Measurements from ENCODE around the gene SCGB1C1. TPM values are rescaled to one million over a fixed set of nuclear protein-coding genes. Genes with fewer than 3 reads are reported as not detected.
A peak's percentile ranks its signal among the peaks of the same experiment; 100 is the strongest.
"Not testable (repeated sequence)": the region's sequence is repeated elsewhere in the genome, so short reads cannot be mapped to it uniquely, and the experiment has no call there.

SCGB1C1 gene
- total and polyA plus RNA-seq, 4 donors: not detected

GRCh38 chr11:227824-228379 lies 35.0 kb downstream of the SCGB1C1 start:
- no peak for DNase-seq (ENCODE audit: low read depth in 4 of 6, low spot score in 6 of 6)
- Histone ChIP-seq H3K27me3 (ENCODE audit: control insufficient read depth, insufficient read depth, low read length) (no peaks in the 10 kb centered on the region), H3K27ac (ENCODE audit: low read depth, low read length) (no peak overlapping the region), H3K36me3 (ENCODE audit: control insufficient read depth, insufficient read depth, low read length) (peaks cover 34% of the 10 kb centered on the region), H3K4me1 (ENCODE audit: control insufficient read depth, insufficient read depth, low read length) (no peaks in the 10 kb centered on the region), H3K9me3 (ENCODE audit: control insufficient read depth, insufficient read depth, low read length) (no peaks in the 10 kb centered on the region), H3K4me3 (ENCODE audit: low read depth, low read length) (no peak overlapping the region)
- 92% methylated on average over 3 of the region's 6 CpGs for WGBS (ENCODE audit: insufficient coverage)

DNA sequence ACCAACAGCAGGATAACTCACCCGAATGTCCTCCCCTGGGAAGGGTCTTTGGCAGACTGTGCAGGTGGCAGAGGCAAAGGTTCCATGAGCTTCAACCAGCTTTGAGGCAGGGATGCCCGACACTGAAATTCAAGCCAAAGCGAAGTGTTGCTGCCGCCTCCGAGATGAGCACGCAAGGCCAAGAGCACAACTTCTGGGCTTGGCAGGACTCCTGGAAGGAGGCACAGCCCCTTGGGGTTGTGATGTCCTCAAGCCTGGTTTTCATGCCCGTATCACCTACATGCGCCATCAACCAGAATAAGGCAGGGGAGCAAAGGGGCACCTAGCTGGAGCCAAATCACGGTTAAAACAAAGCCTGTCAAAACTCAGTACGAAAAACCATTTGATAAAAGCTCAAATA lies 37.6 kb downstream of the SCGB1C1 start:
- Histone ChIP-seq H3K4me1 (ENCODE audit: control insufficient read depth, insufficient read depth, low read length) (peaks cover 7% of the 10 kb centered on the region), H3K27me3 (ENCODE audit: control insufficient read depth, insufficient read depth, low read length) (no peaks in the 10 kb centered on the region), H3K4me3 (ENCODE audit: low read depth, low read length) (no peak overlapping the region), H3K9me3 (ENCODE audit: control insufficient read depth, insufficient read depth, low read length) (no peaks in the 10 kb centered on the region), H3K27ac (ENCODE audit: low read depth, low read length) (no peak overlapping the region), H3K36me3 (ENCODE audit: control insufficient read depth, insufficient read depth, low read length) (peaks cover 28% of the 10 kb centered on the region)
- DNase-seq (ENCODE audit: low read depth in 4 of 6, low spot score in 6 of 6): no peak
- WGBS (ENCODE audit: insufficient coverage): 93% methylated on average over 10 of the region's 10 CpGs

- Histone ChIP-seq H3K4me3 (ENCODE audit: low read depth, low read length) (no peak overlapping the region), H3K27me3 (ENCODE audit: control insufficient read depth, insufficient read depth, low read length) (no peaks in the 10 kb centered on the region), H3K27ac (ENCODE audit: low read depth, low read length) (no peak overlapping the region), H3K9me3 (ENCODE audit: control insufficient read depth, insufficient read depth, low read length) (no peaks in the 10 kb centered on the region), H3K36me3 (ENCODE audit: control insufficient read depth, insufficient read depth, low read length) (peaks cover 28% of the 10 kb centered on the region), H3K4me1 (ENCODE audit: control insufficient read depth, insufficient read depth, low read length) (peaks cover 9% of the 10 kb centered on the region)
- DNase-seq (ENCODE audit: low read depth in 4 of 6, low spot score in 6 of 6): no peak
- WGBS (ENCODE audit: insufficient coverage): 94% methylated on average over 20 of the region's 20 CpGs
These were observed 40.1 kb downstream of the SCGB1C1 start for GRCh38 chr11:232783-233565.

GRCh38 chr11:235180-235579 lies 42.3 kb downstream of the SCGB1C1 start:
- H3K4me1 ChIP-seq (ENCODE audit: control insufficient read depth, insufficient read depth, low read length): peaks cover 9% of the 10 kb centered on the region
- WGBS (ENCODE audit: insufficient coverage): 73% methylated on average over 7 of the region's 8 CpGs
- H3K36me3 ChIP-seq (ENCODE audit: control insufficient read depth, insufficient read depth, low read length): peaks cover 19% of the 10 kb centered on the region
- peak overlapping the region; percentile 73 for H3K4me3 ChIP-seq (ENCODE audit: low read depth, low read length)
- H3K27ac ChIP-seq (ENCODE audit: low read depth, low read length): peak overlapping the region; percentile 84
- no peak for DNase-seq (ENCODE audit: low read depth in 4 of 6, low spot score in 6 of 6)
- H3K9me3 ChIP-seq (ENCODE audit: control insufficient read depth, insufficient read depth, low read length): no peaks in the 10 kb centered on the region
- H3K27me3 ChIP-seq (ENCODE audit: control insufficient read depth, insufficient read depth, low read length): no peaks in the 10 kb centered on the region

- Histone ChIP-seq H3K9me3 (ENCODE audit: control insufficient read depth, insufficient read depth, low read length) (no peaks in the 10 kb centered on the region), H3K27ac (ENCODE audit: low read depth, low read length) (peak overlapping the region; percentile 84), H3K27me3 (ENCODE audit: control insufficient read depth, insufficient read depth, low read length) (no peaks in the 10 kb centered on the region), H3K36me3 (ENCODE audit: control insufficient read depth, insufficient read depth, low read length) (peaks cover 15% of the 10 kb centered on the region), H3K4me1 (ENCODE audit: control insufficient read depth, insufficient read depth, low read length) (peaks cover 9% of the 10 kb centered on the region), H3K4me3 (ENCODE audit: low read depth, low read length) (peak overlapping the region; percentile 73)
- 1% methylated on average over 10 of the region's 13 CpGs for WGBS (ENCODE audit: insufficient coverage)
- DNase-seq (ENCODE audit: low read depth in 4 of 6, low spot score in 6 of 6): peak in 2 of 6 donors; percentile 0 to 28
These were observed 42.7 kb downstream of the SCGB1C1 start for GRCh38 chr11:235609-235996.

GRCh38 chr11:235997-236773 lies 43.3 kb downstream of the SCGB1C1 start, which contains the start of gene SIRT3:
Gene SIRT3 (minus strand): TSS chr11:236342. CDS start chr11:236328, 14 bp downstream.
- Histone ChIP-seq H3K4me1 (ENCODE audit: control insufficient read depth, insufficient read depth, low read length) (peaks cover 9% of the 10 kb centered on the region), H3K9me3 (ENCODE audit: control insufficient read depth, insufficient read depth, low read length) (no peaks in the 10 kb centered on the region), H3K4me3 (ENCODE audit: low read depth, low read length) (peak within 1 kb of the TSS; percentile 89), H3K36me3 (ENCODE audit: control insufficient read depth, insufficient read depth, low read length) (peaks cover 20% of the 10 kb centered on the region), H3K27ac (ENCODE audit: low read depth, low read length) (peak within 1 kb of the TSS; percentile 97), H3K27me3 (ENCODE audit: control insufficient read depth, insufficient read depth, low read length) (no peaks in the 10 kb centered on the region)
- DNase-seq (ENCODE audit: low read depth in 4 of 6, low spot score in 6 of 6): peak; percentile 71 to 96 (median 82)
- 0% methylated on average over 52 of the region's 70 CpGs for WGBS (ENCODE audit: insufficient coverage)

DNA sequence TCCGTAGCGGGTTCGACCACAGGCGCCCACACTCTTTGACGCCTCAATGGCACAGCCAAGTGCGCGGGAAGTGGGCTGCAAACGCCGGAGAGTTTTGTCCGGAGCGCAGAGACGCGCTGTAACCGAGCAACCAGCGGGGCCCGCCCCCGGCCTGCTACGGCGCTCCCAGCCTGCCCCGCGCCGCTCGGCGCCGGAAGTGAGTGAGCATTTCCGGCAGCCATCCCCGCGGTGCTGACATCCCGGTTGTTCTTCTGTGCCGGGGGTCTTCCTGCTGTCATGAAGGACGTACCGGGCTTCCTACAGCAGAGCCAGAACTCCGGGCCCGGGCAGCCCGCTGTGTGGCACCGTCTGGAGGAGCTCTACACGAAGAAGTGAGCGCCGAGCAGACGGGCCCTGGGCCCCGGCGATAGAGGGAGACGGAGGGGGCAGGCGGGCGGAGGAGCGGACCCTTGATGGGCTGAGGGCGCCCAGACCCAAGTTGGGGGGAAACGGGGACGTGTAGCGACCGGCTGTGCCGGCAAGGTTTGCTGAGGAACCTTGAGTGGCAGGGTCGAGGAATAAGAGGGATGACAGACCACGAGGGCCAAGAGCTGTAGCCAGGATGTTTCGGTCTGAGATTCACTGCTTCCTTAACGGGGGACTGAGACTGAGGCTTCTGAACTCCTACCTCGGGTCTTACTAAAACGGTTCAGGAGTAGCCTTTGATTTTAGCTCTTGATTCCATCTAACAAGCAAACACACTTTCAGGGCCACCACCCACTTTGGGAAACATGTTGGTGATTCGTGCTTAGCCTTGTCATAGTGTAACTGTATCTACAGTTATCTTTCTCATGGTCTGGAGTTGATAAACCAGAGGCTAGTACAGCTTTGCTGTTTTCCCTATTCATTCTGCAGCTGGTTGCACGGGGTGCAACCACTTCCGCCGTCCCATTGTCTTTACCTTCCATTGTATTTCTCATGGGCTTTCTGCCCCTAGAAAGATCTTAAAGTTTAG lies 44.2 kb downstream of the SCGB1C1 start, which contains the start of gene PSMD13:
TSS of gene PSMD13 (plus strand) at position 203 of the 994 bp plus-strand sequence. CDS start at position 277, 74 bp downstream.
- Histone ChIP-seq H3K4me3 (ENCODE audit: low read depth, low read length) (peak within 1 kb of the TSS; percentile 89), H3K36me3 (ENCODE audit: control insufficient read depth, insufficient read depth, low read length) (peaks cover 22% of the 10 kb centered on the region), H3K27ac (ENCODE audit: low read depth, low read length) (peak within 1 kb of the TSS; percentile 97), H3K27me3 (ENCODE audit: control insufficient read depth, insufficient read depth, low read length) (no peaks in the 10 kb centered on the region), H3K9me3 (ENCODE audit: control insufficient read depth, insufficient read depth, low read length) (no peaks in the 10 kb centered on the region), H3K4me1 (ENCODE audit: control insufficient read depth, insufficient read depth, low read length) (peaks cover 9% of the 10 kb centered on the region)
- peak in 5 of 6 donors; percentile 4 to 95 (median 81) for DNase-seq (ENCODE audit: low read depth in 4 of 6, low spot score in 6 of 6)
- under 1% methylated on average over 56 of the region's 62 CpGs for WGBS (ENCODE audit: insufficient coverage)

GRCh38 chr11:238346-238745 lies 45.5 kb downstream of the SCGB1C1 start:
- not testable (repeated sequence) for H3K27ac ChIP-seq (ENCODE audit: low read depth, low read length); H3K4me1 ChIP-seq (ENCODE audit: control insufficient read depth, insufficient read depth, low read length); H3K4me3 ChIP-seq (ENCODE audit: low read depth, low read length); H3K27me3 ChIP-seq (ENCODE audit: control insufficient read depth, insufficient read depth, low read length); DNase-seq (ENCODE audit: low read depth in 4 of 6, low spot score in 6 of 6); H3K9me3 ChIP-seq (ENCODE audit: control insufficient read depth, insufficient read depth, low read length)
- H3K36me3 ChIP-seq (ENCODE audit: control insufficient read depth, insufficient read depth, low read length): peaks cover 12% of the 10 kb centered on the region
- WGBS (ENCODE audit: insufficient coverage): 96% methylated on average over 4 of the region's 7 CpGs

DNA sequence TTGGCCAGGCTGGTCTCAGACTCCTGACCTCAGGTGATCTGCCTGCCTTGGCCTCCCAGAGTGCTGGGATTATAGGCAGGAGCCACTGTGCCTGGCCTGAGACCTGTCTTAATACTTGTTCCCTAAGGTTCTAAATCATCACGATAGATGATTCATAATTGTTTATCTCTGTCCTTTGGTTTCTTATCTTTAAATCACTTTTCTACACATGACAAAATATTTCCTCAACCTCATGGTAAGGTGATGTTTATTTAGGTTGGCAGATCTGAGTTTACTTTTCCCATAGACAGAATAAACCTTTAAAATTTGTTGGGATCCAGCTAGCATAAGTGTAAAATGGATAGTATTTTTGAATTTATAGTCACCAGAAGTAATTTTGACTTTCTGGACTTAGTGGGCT lies 47.4 kb downstream of the SCGB1C1 start:
- H3K4me3 ChIP-seq (ENCODE audit: low read depth, low read length): no peak overlapping the region
- H3K9me3 ChIP-seq (ENCODE audit: control insufficient read depth, insufficient read depth, low read length): no peaks in the 10 kb centered on the region
- WGBS (ENCODE audit: insufficient coverage): no CpG with 5 or more reads among the region's 1 CpG
- H3K36me3 ChIP-seq (ENCODE audit: control insufficient read depth, insufficient read depth, low read length): peaks cover 22% of the 10 kb centered on the region
- H3K27ac ChIP-seq (ENCODE audit: low read depth, low read length): no peak overlapping the region
- DNase-seq (ENCODE audit: low read depth in 4 of 6, low spot score in 6 of 6): no peak
- no peaks in the 10 kb centered on the region for H3K27me3 ChIP-seq (ENCODE audit: control insufficient read depth, insufficient read depth, low read length)
- peaks cover 4% of the 10 kb centered on the region for H3K4me1 ChIP-seq (ENCODE audit: control insufficient read depth, insufficient read depth, low read length)

All from spinal cord (tissue), 10 donors.